Thyroid gland (tissue), 4 donors: ENCODE data around the gene CAMKK1.

Experiments used
- CTCF ChIP-seq, 6 experiments: fragments of 200-600 bp in 3 of 6; fragments of 450-650 bp in 3 of 6; sonication (generic) in 3 of 6; IDR thresholded peaks; one replicate each; pipeline ENCODE4 v1.5.1; 2016 to 2019; ENCODE audit warnings: antibody characterized with exemption in 6 of 6, mild to moderate bottlenecking in 2 of 6, inconsistent platforms in 1 of 6, moderate library complexity in 1 of 6
- POLR2A ChIP-seq, 2 donors: fragments of 450-650 bp; IDR thresholded peaks; one replicate each; pipeline ENCODE4 v1.6.1; 2017; ENCODE audit warnings: antibody characterized with exemption in 2 of 2, mild to moderate bottlenecking in 2 of 2, moderate library complexity in 1 of 2

DNA sequence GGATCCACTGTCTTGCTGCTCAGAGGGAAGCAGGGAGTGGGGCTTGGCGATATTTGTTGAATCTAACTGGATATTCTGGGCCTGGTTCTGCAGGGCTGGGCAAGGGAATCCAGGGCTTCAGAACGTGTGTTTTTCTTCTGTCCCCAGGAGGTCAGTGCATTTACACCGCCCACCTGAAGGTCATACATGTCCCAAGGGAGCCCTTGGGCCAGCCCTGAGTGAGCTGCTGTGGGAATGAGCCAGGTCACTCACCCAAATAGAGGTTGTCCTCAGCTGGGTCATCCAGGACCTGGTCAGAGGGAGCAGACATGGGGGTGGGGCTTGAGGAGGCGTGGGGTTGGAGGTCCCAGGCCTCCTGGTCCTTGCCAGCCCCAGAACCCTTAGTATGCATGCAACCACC lies 10.6 kb downstream of the CAMKK1 start:
- TF ChIP-seq CTCF (IDR thresholded peaks at IDR 0.05) (no peak), POLR2A (IDR thresholded peaks at IDR 0.05) (no peak)
